Measurements from ENCODE around the gene CMPK2. TPM values are rescaled to one million over a fixed set of nuclear protein-coding genes. Genes with fewer than 3 reads are reported as not detected.

Gene CMPK2
- total and polyA plus RNA-seq, 9 of the 15 experiments (the other 6 are each of a cell fraction or from before 2014, with no cell fraction given): 2.6 to 10.5 (median 5.0) TPM

GRCh38 chr2:6864923-6865345, 773 bp downstream of the CMPK2 start (continued):
- TF ChIP-seq CBFB (CRISPR knock-in tag; IDR thresholded peaks at IDR 0.05): no peak
- no peak for TF ChIP-seq HMG20A (CRISPR knock-in tag; conservative IDR thresholded peaks at IDR 0.05)
- no peak for TF ChIP-seq KLF1 (tag; IDR thresholded peaks at IDR 0.05)
- no peak for TF ChIP-seq KAT7 (CRISPR knock-in tag; IDR thresholded peaks at IDR 0.05; ENCODE audit: borderline replicate concordance)
- no peak for TF ChIP-seq RB1 (IDR thresholded peaks at IDR 0.05; ENCODE audit: low read depth)
- TF ChIP-seq, protein P1, sequence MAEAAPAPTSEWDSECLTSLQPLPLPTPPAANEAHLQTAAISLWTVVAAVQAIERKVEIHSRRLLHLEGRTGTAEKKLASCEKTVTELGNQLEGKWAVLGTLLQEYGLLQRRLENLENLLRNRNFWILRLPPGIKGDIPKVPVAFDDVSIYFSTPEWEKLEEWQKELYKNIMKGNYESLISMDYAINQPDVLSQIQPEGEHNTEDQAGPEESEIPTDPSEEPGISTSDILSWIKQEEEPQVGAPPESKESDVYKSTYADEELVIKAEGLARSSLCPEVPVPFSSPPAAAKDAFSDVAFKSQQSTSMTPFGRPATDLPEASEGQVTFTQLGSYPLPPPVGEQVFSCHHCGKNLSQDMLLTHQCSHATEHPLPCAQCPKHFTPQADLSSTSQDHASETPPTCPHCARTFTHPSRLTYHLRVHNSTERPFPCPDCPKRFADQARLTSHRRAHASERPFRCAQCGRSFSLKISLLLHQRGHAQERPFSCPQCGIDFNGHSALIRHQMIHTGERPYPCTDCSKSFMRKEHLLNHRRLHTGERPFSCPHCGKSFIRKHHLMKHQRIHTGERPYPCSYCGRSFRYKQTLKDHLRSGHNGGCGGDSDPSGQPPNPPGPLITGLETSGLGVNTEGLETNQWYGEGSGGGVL (CRISPR knock-in tag; IDR thresholded peaks at IDR 0.05): no peak
- TF ChIP-seq IRF9 (tag; IDR thresholded peaks at IDR 0.05): no peak
- no peak for TF ChIP-seq NR3C1 (CRISPR knock-in tag; IDR thresholded peaks at IDR 0.05)
- no peak for TF ChIP-seq CBX5 (IDR thresholded peaks at IDR 0.05; ENCODE audit: borderline replicate concordance, low read depth)
- no peak for TF ChIP-seq JUND (IDR thresholded peaks at IDR 0.05; ENCODE audit: borderline replicate concordance, low read depth, low read length)
- TF ChIP-seq JUND (tag; IDR thresholded peaks at IDR 0.05; ENCODE audit: borderline replicate concordance, low read depth, low read length): no peak
- TF ChIP-seq ZNF699 (CRISPR knock-in tag; IDR thresholded peaks at IDR 0.05; ENCODE audit: insufficient replicate concordance): no peak

Data from K562 (cell line).